Skeletal muscle satellite cell (primary cell): Measurements from ENCODE around the gene MYO1C.
A peak's percentile ranks its signal among the peaks of the same experiment; 100 is the strongest.
"Not testable (repeated sequence)": the region's sequence is repeated elsewhere in the genome, so short reads cannot be mapped to it uniquely, and the experiment has no call there.

Source experiments
- H3K27me3 ChIP-seq: 2 replicates; pipeline ENCODE4 v1.7.0; 2013; ENCODE audit warnings: low read length; ENCODE audit not compliant: control insufficient read depth, insufficient read depth
- H3K36me3 ChIP-seq: 2 replicates; pipeline ENCODE4 v1.7.0; 2013; ENCODE audit warnings: mild to moderate bottlenecking, control low read depth, low read length; ENCODE audit not compliant: insufficient read depth
- H3K4me1 ChIP-seq: 2 replicates; pipeline ENCODE4 v1.7.0; 2013; ENCODE audit warnings: low read length; ENCODE audit not compliant: control insufficient read depth, insufficient read depth
- H3K4me2 ChIP-seq: 2 replicates; pipeline ENCODE4 v1.7.0; 2013; ENCODE audit warnings: mild to moderate bottlenecking, low read length
- H3K4me3 ChIP-seq: 2 replicates; pipeline ENCODE4 v1.7.0; 2013; ENCODE audit warnings: low read length
- H3K9ac ChIP-seq: 2 replicates; pipeline ENCODE4 v1.7.0; 2013; ENCODE audit warnings: mild to moderate bottlenecking, low read depth, low read length, moderate library complexity
- H3K9me3 ChIP-seq: replicated peaks from 2 replicates; pipeline ENCODE4 v1.7.0; 2013; ENCODE audit warnings: mild to moderate bottlenecking, control low read depth, low read length

The MYO1C gene

GRCh38 chr17:1521086-1521640 lies 28.7 kb upstream of the MYO1C start:
- Histone ChIP-seq H3K27me3 (no peaks in the 10 kb centered on the region), H3K4me1 (peaks cover 13% of the 10 kb centered on the region), H3K9ac (peak overlapping the region; percentile 41), H3K4me2 (peak overlapping the region; percentile 30), H3K9me3 (no peaks in the 10 kb centered on the region), H3K4me3 (no peak overlapping the region), H3K36me3 (peaks cover 21% of the 10 kb centered on the region)

- H3K36me3 ChIP-seq: peaks cover 15% of the 10 kb centered on the region
- H3K9me3 ChIP-seq: no peaks in the 10 kb centered on the region
- H3K27me3 ChIP-seq: no peaks in the 10 kb centered on the region
- no peak overlapping the region for H3K4me3 ChIP-seq
- H3K9ac ChIP-seq: no peak overlapping the region
- peaks cover 18% of the 10 kb centered on the region for H3K4me1 ChIP-seq
- no peak overlapping the region for H3K4me2 ChIP-seq
Measured at GRCh38 chr17:1519678-1520077, 27.2 kb upstream of the MYO1C start.

- H3K36me3 ChIP-seq: peaks cover 19% of the 10 kb centered on the region
- no peaks in the 10 kb centered on the region for H3K27me3 ChIP-seq
- peaks cover 18% of the 10 kb centered on the region for H3K4me1 ChIP-seq
- no peaks in the 10 kb centered on the region for H3K9me3 ChIP-seq
- no peak overlapping the region for H3K4me2 ChIP-seq
- H3K4me3 ChIP-seq: no peak overlapping the region
- H3K9ac ChIP-seq: no peak overlapping the region
Measured at GRCh38 chr17:1518410-1518809, 25.9 kb upstream of the MYO1C start.

GRCh38 chr17:1516388-1517161 lies 24.1 kb upstream of the MYO1C start, which contains the start of gene INPP5K:
Gene INPP5K, minus strand, starts transcription at chr17:1516612. Its CDS starts 113 bp downstream, at chr17:1516499.
- H3K9ac ChIP-seq: peak within 1 kb of the TSS; percentile 98
- H3K27me3 ChIP-seq: no peaks in the 10 kb centered on the region
- peak within 1 kb of the TSS; percentile 98 for H3K4me2 ChIP-seq
- H3K36me3 ChIP-seq: peaks cover 14% of the 10 kb centered on the region
- H3K4me3 ChIP-seq: peak within 1 kb of the TSS; percentile 99
- H3K4me1 ChIP-seq: peaks cover 25% of the 10 kb centered on the region
- no peaks in the 10 kb centered on the region for H3K9me3 ChIP-seq

GRCh38 chr17:1515640-1516387 lies 23.3 kb upstream of the MYO1C start:
- H3K27me3 ChIP-seq: no peaks in the 10 kb centered on the region
- peak overlapping the region; percentile 99 for H3K4me3 ChIP-seq
- no peaks in the 10 kb centered on the region for H3K9me3 ChIP-seq
- peaks cover 25% of the 10 kb centered on the region for H3K4me1 ChIP-seq
- H3K4me2 ChIP-seq: peak overlapping the region; percentile 98
- peak overlapping the region; percentile 89 for H3K9ac ChIP-seq
- peaks cover 15% of the 10 kb centered on the region for H3K36me3 ChIP-seq

GRCh38 chr17:1512351-1512750 lies 19.9 kb upstream of the MYO1C start:
- Histone ChIP-seq H3K9me3 (no peaks in the 10 kb centered on the region), H3K9ac (peak overlapping the region; percentile 36), H3K27me3 (no peaks in the 10 kb centered on the region), H3K4me2 (peak overlapping the region; percentile 27), H3K36me3 (peaks cover 12% of the 10 kb centered on the region), H3K4me3 (no peak overlapping the region), H3K4me1 (peaks cover 22% of the 10 kb centered on the region)

- H3K4me3 ChIP-seq: no peak overlapping the region
- H3K4me1 ChIP-seq: peaks cover 22% of the 10 kb centered on the region
- peak overlapping the region; percentile 27 for H3K4me2 ChIP-seq
- H3K27me3 ChIP-seq: no peaks in the 10 kb centered on the region
- peaks cover 12% of the 10 kb centered on the region for H3K36me3 ChIP-seq
- H3K9me3 ChIP-seq: no peaks in the 10 kb centered on the region
- peak overlapping the region; percentile 36 for H3K9ac ChIP-seq
Measured at GRCh38 chr17:1511756-1512321, 19.4 kb upstream of the MYO1C start.

- no peaks in the 10 kb centered on the region for H3K27me3 ChIP-seq
- no peak overlapping the region for H3K4me3 ChIP-seq
- H3K9me3 ChIP-seq: no peaks in the 10 kb centered on the region
- no peak overlapping the region for H3K4me2 ChIP-seq
- peaks cover 16% of the 10 kb centered on the region for H3K36me3 ChIP-seq
- no peak overlapping the region for H3K9ac ChIP-seq
- peaks cover 22% of the 10 kb centered on the region for H3K4me1 ChIP-seq
Measured at GRCh38 chr17:1511290-1511689, 18.8 kb upstream of the MYO1C start.

- H3K27me3 ChIP-seq: no peaks in the 10 kb centered on the region
- peaks cover 18% of the 10 kb centered on the region for H3K36me3 ChIP-seq
- no peaks in the 10 kb centered on the region for H3K9me3 ChIP-seq
- H3K4me1 ChIP-seq: peaks cover 16% of the 10 kb centered on the region
- H3K4me3 ChIP-seq: no peak overlapping the region
- H3K4me2 ChIP-seq: no peak overlapping the region
- H3K9ac ChIP-seq: no peak overlapping the region
Measured at GRCh38 chr17:1509290-1509881, 16.9 kb upstream of the MYO1C start.

GRCh38 chr17:1508709-1509108 lies 16.2 kb upstream of the MYO1C start:
- H3K27me3 ChIP-seq, H3K9ac ChIP-seq, H3K4me3 ChIP-seq, H3K9me3 ChIP-seq, H3K4me2 ChIP-seq: not testable (repeated sequence)
- peaks cover 16% of the 10 kb centered on the region for H3K4me1 ChIP-seq
- peaks cover 17% of the 10 kb centered on the region for H3K36me3 ChIP-seq

- H3K4me1 ChIP-seq: peaks cover 9% of the 10 kb centered on the region
- no peak overlapping the region for H3K4me3 ChIP-seq
- no peaks in the 10 kb centered on the region for H3K27me3 ChIP-seq
- no peak overlapping the region for H3K9ac ChIP-seq
- peaks cover 9% of the 10 kb centered on the region for H3K36me3 ChIP-seq
- no peaks in the 10 kb centered on the region for H3K9me3 ChIP-seq
- no peak overlapping the region for H3K4me2 ChIP-seq
Measured at GRCh38 chr17:1506649-1507267, 14.3 kb upstream of the MYO1C start.
